Aorta (tissue), 5 donors: ENCODE data around the gene TRIM28. TPM values are rescaled to one million over a fixed set of nuclear protein-coding genes. Genes with fewer than 3 reads are reported as not detected.
"Not testable (repeated sequence)": the region's sequence is repeated elsewhere in the genome, so short reads cannot be mapped to it uniquely, and the experiment has no call there.

Source experiments
- ATAC-seq: fragments of 200-7000 bp; cut with Tn5 transposase; one replicate; pipeline ENCODE4 v1.9.1; 2022; ENCODE audit warnings: moderate library complexity; ENCODE audit not compliant: low FRiP score
- DNase-seq, 2 donors: peaks; one replicate each; pipeline ENCODE4 v3.0.0-alpha.2; 2020
- H3K27ac ChIP-seq, 2 donors: one replicate each; pipeline ENCODE4 v1.5.1; 2013; ENCODE audit warnings: low read length in 2 of 2, mild to moderate bottlenecking in 2 of 2, moderate library complexity in 2 of 2, control low read depth in 1 of 2, inconsistent platforms in 1 of 2, low read depth in 1 of 2
- H3K27me3 ChIP-seq, 2 donors: one replicate each; pipeline ENCODE4 v1.6.1; 2013; ENCODE audit warnings: control low read depth in 1 of 2, low read length in 1 of 2, mild to moderate bottlenecking in 1 of 2, moderate library complexity in 1 of 2; ENCODE audit not compliant: insufficient read depth in 2 of 2, control insufficient read depth in 1 of 2
- H3K36me3 ChIP-seq, 2 donors: one replicate each; pipeline ENCODE4 v1.6.1; 2013; ENCODE audit warnings: control low read depth in 1 of 2, low read length in 1 of 2, mild to moderate bottlenecking in 1 of 2; ENCODE audit not compliant: insufficient read depth in 2 of 2, control insufficient read depth in 1 of 2
- H3K4me1 ChIP-seq, 2 donors: one replicate each; pipeline ENCODE4 v1.6.1; 2013; ENCODE audit warnings: low read length in 2 of 2, control low read depth in 1 of 2, mild to moderate bottlenecking in 1 of 2, moderate library complexity in 1 of 2; ENCODE audit not compliant: insufficient read depth in 2 of 2, control insufficient read depth in 1 of 2
- H3K4me3 ChIP-seq, 2 donors: one replicate each; pipeline ENCODE4 v1.5.1; 2013; ENCODE audit warnings: low read length in 2 of 2, control low read depth in 1 of 2, mild to moderate bottlenecking in 1 of 2
- H3K9me3 ChIP-seq: one replicate; pipeline ENCODE4 v1.6.1; 2013; ENCODE audit warnings: mild to moderate bottlenecking, low read length; ENCODE audit not compliant: control insufficient read depth
- WGBS, 2 donors: extraction: QIAGEN DNeasy Blood & Tissue Kit; methylation state at CpG; one replicate each; pipeline ENCODE4 v1.1.7; 2013; 5-methylcytosine and 5-hydroxymethylcytosine counted together
- intact Hi-C, 2 donors: fragments of 100-400 bp; cut with DNase I; formaldehyde crosslinking; loops; one replicate each; pipeline versions ENCODE4 v1.14.2 to v1.15.0; 2022
- polyA plus RNA-seq, 2 donors: library from polyadenylated mRNA; stranded (reverse); fragments of 200-250 nt; gene quantifications; one replicate each; pipeline ENCODE4 v1.2.3, GENCODE V29; 2013
- total RNA-seq, 2 donors: library from RNA; stranded (reverse); fragmentation: NEBNext Ultra II Directional; extraction: Animal tissue kit (Norgen Biotek cat#: 25700); gene quantifications; one replicate each; pipeline ENCODE4 v1.2.1, GENCODE V29; 2021
- donor health status: healthy with polysubstance abuse.
- donor health status: Bipolar disorder and iron deficiency.
- donor health status: DM: no; HTN: no; CAD: no.
- donor health status: DM: no; HTN: no; CAD: no.
- donor health status: DM: yes; HTN: yes; CAD: no.

The TRIM28 gene
- total and polyA plus RNA-seq, 4 donors = 76.5 to 210 (median 173) TPM

GRCh38 chr19:58570770-58571574, 27.1 kb downstream of the TRIM28 start:
- peak; percentile 51 to 74 for DNase-seq
- WGBS, 2 donors = 91 to 92% methylated on average over 25 of the region's 25 CpGs
- no peak for ATAC-seq
- Histone ChIP-seq H3K27ac (no peak overlapping the region), H3K36me3 (no peaks in the 10 kb centered on the region), H3K4me1 (no peaks in the 10 kb centered on the region), H3K9me3 (no peaks in the 10 kb centered on the region), H3K27me3 (no peaks in the 10 kb centered on the region), H3K4me3 (no peak overlapping the region)
- intact Hi-C loops = no loop called here

GRCh38 chr19:58571575-58571947, 27.7 kb downstream of the TRIM28 start:
- Histone ChIP-seq H3K36me3 (no peaks in the 10 kb centered on the region), H3K27me3 (no peaks in the 10 kb centered on the region), H3K27ac (no peak overlapping the region), H3K4me3 (no peak overlapping the region), H3K9me3 (no peaks in the 10 kb centered on the region), H3K4me1 (no peaks in the 10 kb centered on the region)
- intact Hi-C loops = no loop called here
- DNase-seq (peak; percentile 49 to 64), ATAC-seq (no peak)
- WGBS, 2 donors = 92 to 95% methylated on average over 8 of the region's 8 CpGs

GRCh38 chr19:58572026-58572817, 28.4 kb downstream of the TRIM28 start:
- no peaks in the 10 kb centered on the region for H3K4me1 ChIP-seq
- H3K27me3 ChIP-seq = no peaks in the 10 kb centered on the region
- no peaks in the 10 kb centered on the region for H3K36me3 ChIP-seq
- H3K27ac ChIP-seq = peak overlapping the region in 1 of 2 donors; percentile 13
- intact Hi-C loops = loop anchor here in 1 of 2 donors (2.0 kb wide), 1 partner anchor 13 kb away; the partner anchor contains the start of gene UBE2M
- DNase-seq (peak in 1 of 2 donors; percentile 30), ATAC-seq (no peak)
- H3K4me3 ChIP-seq = no peak overlapping the region
- 38 to 40% methylated on average over 24 of the region's 24 CpGs for WGBS, 2 donors
- no peaks in the 10 kb centered on the region for H3K9me3 ChIP-seq

GRCh38 chr19:58572818-58573657, 29.2 kb downstream of the TRIM28 start, which contains the start of gene MZF1:
MZF1 (minus strand) TSS chr19:58573335; CDS start chr19:58571389, 1,946 bp downstream.
- Histone ChIP-seq H3K4me1 (no peaks in the 10 kb centered on the region), H3K36me3 (no peaks in the 10 kb centered on the region), H3K27me3 (no peaks in the 10 kb centered on the region), H3K27ac (peak within 1 kb of the TSS in 1 of 2 donors; percentile 81), H3K9me3 (no peaks in the 10 kb centered on the region), H3K4me3 (peak within 1 kb of the TSS; percentile 13 to 28)
- intact Hi-C loops = loop anchor here in 1 of 2 donors (2.0 kb wide), 1 partner anchor 14 kb away; the partner anchor contains the start of gene UBE2M
- DNase-seq = peak; percentile 100
- peak; percentile 92 for ATAC-seq
- 1% methylated on average over 75 of the region's 75 CpGs for WGBS, 2 donors

GRCh38 chr19:58573658-58574164, 29.8 kb downstream of the TRIM28 start:
- no peaks in the 10 kb centered on the region for H3K27me3 ChIP-seq
- ATAC-seq (no peak), DNase-seq (no peak)
- WGBS, 2 donors = 0 to 1% methylated on average over 20 of the region's 20 CpGs
- peak overlapping the region in 1 of 2 donors; percentile 28 for H3K4me3 ChIP-seq
- intact Hi-C loops = loop anchor here in 1 of 2 donors (2.0 kb wide), 1 partner anchor 15 kb away; the partner anchor contains the start of gene UBE2M
- no peaks in the 10 kb centered on the region for H3K9me3 ChIP-seq
- peak overlapping the region in 1 of 2 donors; percentile 81 for H3K27ac ChIP-seq
- H3K36me3 ChIP-seq = no peaks in the 10 kb centered on the region
- H3K4me1 ChIP-seq = no peaks in the 10 kb centered on the region

GRCh38 chr19:58575183-58576041, 31.5 kb downstream of the TRIM28 start:
- Histone ChIP-seq H3K27ac (peak overlapping the region in 1 of 2 donors; percentile 70), H3K36me3 (no peaks in the 10 kb centered on the region), H3K4me1 (no peaks in the 10 kb centered on the region), H3K4me3 (peak overlapping the region; percentile 4 to 50), H3K27me3 (no peaks in the 10 kb centered on the region), H3K9me3 (no peaks in the 10 kb centered on the region)
- intact Hi-C loops = no loop called here
- DNase-seq (peak; percentile 94 to 96), ATAC-seq (peak; percentile 85)
- 0% methylated on average over 63 to 66 of the region's 66 CpGs for WGBS, 2 donors

- not testable (repeated sequence) for H3K27me3 ChIP-seq
- 85 to 95% methylated on average over 2 of the region's 2 CpGs for WGBS, 2 donors
Observed at GRCh38 chr19:58577581-58577980, 33.7 kb downstream of the TRIM28 start.

More at GRCh38 chr19:58577581-58577980, 33.7 kb downstream of the TRIM28 start:
- ATAC-seq, H3K36me3 ChIP-seq, intact Hi-C loops, H3K9me3 ChIP-seq, H3K27ac ChIP-seq, H3K4me1 ChIP-seq, H3K4me3 ChIP-seq: not testable (repeated sequence)
- peak in 1 of 2 donors; percentile 43 for DNase-seq
